ENCODE data around the gene DEUP1. TPM values are rescaled to one million over a fixed set of nuclear protein-coding genes. Genes with fewer than 3 reads are reported as not detected.

DEUP1 gene
- polyA plus RNA-seq, 1 of the 3 experiments (the other 2 are of a cell fraction), result not detected

GRCh38 chr11:93481279-93481678 is 150.7 kb downstream of the DEUP1 start:
- Histone ChIP-seq H2AFZ (ENCODE audit: low read depth) (no peak overlapping the region), H3K4me3 (ENCODE audit: low read depth in 2 of 2, low read length in 1 of 2) (no peak overlapping the region; a peak in 1 of 4 replicates), H4K20me1 (ENCODE audit: insufficient read depth) (no peaks in the 10 kb centered on the region), H3F3A (replicated peaks; ENCODE audit: insufficient read depth) (no peaks in the 10 kb centered on the region), H3K9ac (no peak overlapping the region), H3K27ac (ENCODE audit: low read depth in 2 of 2, low read length in 1 of 2) (no peak overlapping the region), H3K36me3 (replicated peaks in 1 of 2; ENCODE audit: control insufficient read depth in 1 of 2, insufficient read depth in 2 of 2, low read length in 1 of 2) (no peaks in the 10 kb centered on the region), H3K27me3 (ENCODE audit: insufficient read depth) (no peaks in the 10 kb centered on the region), H3K9me3 (no peaks in the 10 kb centered on the region), H3K9me2 (no peaks in the 10 kb centered on the region), H3K4me2 (no peak overlapping the region), H3K79me2 (ENCODE audit: insufficient read depth) (no peaks in the 10 kb centered on the region), H3K4me1 (ENCODE audit: control insufficient read depth in 1 of 2, insufficient read depth in 2 of 2, low read depth in 1 of 2, low read length in 1 of 2) (peaks cover 0 to 6% of the 10 kb centered on the region in 2 experiments; a peak in 1 of 4 replicates)
- TF ChIP-seq RFX5 (IDR thresholded peaks at IDR 0.05; ENCODE audit: low read length), result no peak
- no peak for DNase-seq
- CTCF ChIA-PET, result no interaction called here
- 94% methylated on average over 13 of the region's 16 CpGs for WGBS (ENCODE audit: low lambda C conversion rate)
- POLR2A ChIA-PET, result no interaction called here

GRCh38 chr11:93481696-93482095 is 151.2 kb downstream of the DEUP1 start:
- CTCF ChIA-PET, result no interaction called here
- Histone ChIP-seq H3K9me3 (no peaks in the 10 kb centered on the region), H3K27me3 (ENCODE audit: insufficient read depth) (no peaks in the 10 kb centered on the region), H4K20me1 (ENCODE audit: insufficient read depth) (no peaks in the 10 kb centered on the region), H3K79me2 (ENCODE audit: insufficient read depth) (no peaks in the 10 kb centered on the region), H3K27ac (ENCODE audit: low read depth in 2 of 2, low read length in 1 of 2) (no peak overlapping the region), H3K9ac (no peak overlapping the region), H3K36me3 (replicated peaks in 1 of 2; ENCODE audit: control insufficient read depth in 1 of 2, insufficient read depth in 2 of 2, low read length in 1 of 2) (no peaks in the 10 kb centered on the region), H2AFZ (ENCODE audit: low read depth) (no peak overlapping the region), H3K9me2 (no peaks in the 10 kb centered on the region), H3F3A (replicated peaks; ENCODE audit: insufficient read depth) (no peaks in the 10 kb centered on the region), H3K4me3 (ENCODE audit: low read depth in 2 of 2, low read length in 1 of 2) (no peak overlapping the region), H3K4me2 (no peak overlapping the region), H3K4me1 (ENCODE audit: control insufficient read depth in 1 of 2, insufficient read depth in 2 of 2, low read depth in 1 of 2, low read length in 1 of 2) (peaks cover 0 to 6% of the 10 kb centered on the region in 2 experiments; a peak in 1 of 4 replicates)
- peak; percentile 44 for TF ChIP-seq RAD21 (IDR thresholded peaks at IDR 0.05; ENCODE audit: low read length)
- no peak for TF ChIP-seq EZH2phosphoT487 (IDR thresholded peaks at IDR 0.05; ENCODE audit: borderline replicate concordance, low read depth)
- POLR2A ChIA-PET, result no interaction called here
- no peak for DNase-seq
- 74% methylated on average over 6 of the region's 6 CpGs for WGBS (ENCODE audit: low lambda C conversion rate)

GRCh38 chr11:93482556-93482955 is 152.0 kb downstream of the DEUP1 start:
- no peaks in the 10 kb centered on the region for H3F3A ChIP-seq (replicated peaks; ENCODE audit: insufficient read depth)
- no peak for TF ChIP-seq RCOR1 (IDR thresholded peaks at IDR 0.05; ENCODE audit: low read length)
- TF ChIP-seq NRF1 (IDR thresholded peaks at IDR 0.05; ENCODE audit: low read depth, low read length), result no peak
- no peak for TF ChIP-seq TAF1 (IDR thresholded peaks at IDR 0.05; ENCODE audit: borderline replicate concordance, low read depth, low read length)
- TF ChIP-seq GABPA (IDR thresholded peaks at IDR 0.05; ENCODE audit: low read depth), result no peak
- no peak for TF ChIP-seq YY1 (IDR thresholded peaks at IDR 0.05; ENCODE audit: low read depth)
- no peak for TF ChIP-seq USF2 (IDR thresholded peaks at IDR 0.05; ENCODE audit: borderline replicate concordance, low read depth, low read length)
- no peak for TF ChIP-seq RFX5 (IDR thresholded peaks at IDR 0.05; ENCODE audit: low read length)
- TF ChIP-seq ZBTB33 (IDR thresholded peaks at IDR 0.05; ENCODE audit: borderline replicate concordance, low read depth), result no peak
- TF ChIP-seq REST (IDR thresholded peaks at IDR 0.05; ENCODE audit: low read depth, low read length), result no peak
- no peak for TF ChIP-seq MXI1 (IDR thresholded peaks at IDR 0.05; ENCODE audit: low read depth, low read length)
- TF ChIP-seq CTCF (IDR thresholded peaks at IDR 0.05), result no peak
- WGBS (ENCODE audit: low lambda C conversion rate), result 88% methylated on average over 10 of the region's 10 CpGs
- no peak for DNase-seq
- H3K9me2 ChIP-seq, result no peaks in the 10 kb centered on the region
- no peaks in the 10 kb centered on the region for H4K20me1 ChIP-seq (ENCODE audit: insufficient read depth)
- H3K9ac ChIP-seq, result no peak overlapping the region
- H3K9me3 ChIP-seq, result no peaks in the 10 kb centered on the region
- no peaks in the 10 kb centered on the region for H3K27me3 ChIP-seq (ENCODE audit: insufficient read depth)
- ChIA-PET POLR2A (no interaction called here), CTCF (no interaction called here)
- no peak overlapping the region for H2AFZ ChIP-seq (ENCODE audit: low read depth)
- H3K27ac ChIP-seq (ENCODE audit: low read depth in 2 of 2, low read length in 1 of 2), result no peak overlapping the region
- no peak overlapping the region for H3K4me3 ChIP-seq (ENCODE audit: low read depth in 2 of 2, low read length in 1 of 2)
- peaks cover 0 to 6% of the 10 kb centered on the region in 2 experiments; a peak in 1 of 4 replicates for H3K4me1 ChIP-seq (ENCODE audit: control insufficient read depth in 1 of 2, insufficient read depth in 2 of 2, low read depth in 1 of 2, low read length in 1 of 2)
- H3K4me2 ChIP-seq, result no peak overlapping the region
- no peaks in the 10 kb centered on the region for H3K79me2 ChIP-seq (ENCODE audit: insufficient read depth)
- H3K36me3 ChIP-seq (replicated peaks in 1 of 2; ENCODE audit: control insufficient read depth in 1 of 2, insufficient read depth in 2 of 2, low read length in 1 of 2), result no peaks in the 10 kb centered on the region
